ENCODE data around the gene TTLL3. TPM values are rescaled to one million over a fixed set of nuclear protein-coding genes. Genes with fewer than 3 reads are reported as not detected.

The TTLL3 gene
- polyA plus RNA-seq, 1 donor from 2014 or later = 47.6 TPM

GRCh38 chr3:9761919-9762318, 48.1 kb upstream of the TTLL3 start:
- no peaks in the 10 kb centered on the region for H3K9me3 ChIP-seq (ENCODE audit: low read length)
- TF ChIP-seq TAF1 (IDR thresholded peaks at IDR 0.05; ENCODE audit: low read depth) (no peak), POLR2AphosphoS5 (IDR thresholded peaks at IDR 0.05) (no peak), REST (IDR thresholded peaks at IDR 0.05; ENCODE audit: borderline replicate concordance) (no peak), EP300 (conservative IDR thresholded peaks at IDR 0.05; ENCODE audit: poor library complexity, severe bottlenecking) (no peak), MXI1 (conservative IDR thresholded peaks at IDR 0.05; ENCODE audit: poor library complexity, severe bottlenecking) (no peak), RAD21 (conservative IDR thresholded peaks at IDR 0.05) (no peak), SMC3 (conservative IDR thresholded peaks at IDR 0.05; ENCODE audit: poor library complexity) (no peak), EZH2 (IDR thresholded peaks at IDR 0.05; ENCODE audit: borderline replicate concordance, insufficient read depth, low read length, poor library complexity, severe bottlenecking) (no peak)
- TF ChIP-seq, protein P1, sequence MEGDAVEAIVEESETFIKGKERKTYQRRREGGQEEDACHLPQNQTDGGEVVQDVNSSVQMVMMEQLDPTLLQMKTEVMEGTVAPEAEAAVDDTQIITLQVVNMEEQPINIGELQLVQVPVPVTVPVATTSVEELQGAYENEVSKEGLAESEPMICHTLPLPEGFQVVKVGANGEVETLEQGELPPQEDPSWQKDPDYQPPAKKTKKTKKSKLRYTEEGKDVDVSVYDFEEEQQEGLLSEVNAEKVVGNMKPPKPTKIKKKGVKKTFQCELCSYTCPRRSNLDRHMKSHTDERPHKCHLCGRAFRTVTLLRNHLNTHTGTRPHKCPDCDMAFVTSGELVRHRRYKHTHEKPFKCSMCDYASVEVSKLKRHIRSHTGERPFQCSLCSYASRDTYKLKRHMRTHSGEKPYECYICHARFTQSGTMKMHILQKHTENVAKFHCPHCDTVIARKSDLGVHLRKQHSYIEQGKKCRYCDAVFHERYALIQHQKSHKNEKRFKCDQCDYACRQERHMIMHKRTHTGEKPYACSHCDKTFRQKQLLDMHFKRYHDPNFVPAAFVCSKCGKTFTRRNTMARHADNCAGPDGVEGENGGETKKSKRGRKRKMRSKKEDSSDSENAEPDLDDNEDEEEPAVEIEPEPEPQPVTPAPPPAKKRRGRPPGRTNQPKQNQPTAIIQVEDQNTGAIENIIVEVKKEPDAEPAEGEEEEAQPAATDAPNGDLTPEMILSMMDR (IDR thresholded peaks at IDR 0.05; ENCODE audit: poor library complexity, severe bottlenecking) = no peak
- H2AFZ ChIP-seq (ENCODE audit: low read depth, low read length) = no peak overlapping the region
- no peak overlapping the region for H3K9ac ChIP-seq (ENCODE audit: low read length)
- H3K79me2 ChIP-seq (replicated peaks; ENCODE audit: insufficient read depth, low read length) = no peaks in the 10 kb centered on the region
- H3K4me2 ChIP-seq (ENCODE audit: low read length) = no peak overlapping the region
- no peaks in the 10 kb centered on the region for H3F3A ChIP-seq (ENCODE audit: insufficient read depth, low read length, poor library complexity, severe bottlenecking)
- H4K20me1 ChIP-seq (ENCODE audit: insufficient read depth) = no peaks in the 10 kb centered on the region
- no peak overlapping the region for H3K4me3 ChIP-seq (ENCODE audit: low read length)
- no peaks in the 10 kb centered on the region for H3K27me3 ChIP-seq (ENCODE audit: insufficient read depth, low read depth, low read length)
- no peaks in the 10 kb centered on the region for H3K9me2 ChIP-seq (ENCODE audit: insufficient read depth, low read length)
- H3K36me3 ChIP-seq (ENCODE audit: insufficient read depth, low read length) = no peaks in the 10 kb centered on the region
- no peak overlapping the region for H3K27ac ChIP-seq (ENCODE audit: low read length)

DNA sequence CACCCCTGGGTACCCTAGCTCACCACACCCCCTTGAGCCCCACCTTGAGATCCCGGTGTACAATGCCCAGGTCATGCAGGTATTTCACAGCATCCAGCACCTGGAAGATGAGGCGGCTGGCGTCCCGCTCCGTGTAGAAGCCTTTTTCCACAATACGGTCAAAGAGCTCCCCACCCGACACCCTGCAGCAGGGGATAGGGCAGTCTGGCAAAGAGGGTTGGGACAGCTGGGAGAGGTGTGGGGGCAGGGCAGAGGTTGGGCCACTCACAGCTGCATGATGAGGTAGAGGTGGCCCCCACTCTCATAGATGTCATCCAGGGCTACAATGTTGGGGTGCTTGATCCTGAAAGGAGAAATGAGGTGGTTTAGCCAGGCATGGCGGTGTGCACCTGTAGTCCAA, 47.2 kb upstream of the TTLL3 start:
- no peak overlapping the region for H3K4me2 ChIP-seq (ENCODE audit: low read length)
- no peaks in the 10 kb centered on the region for H3K9me2 ChIP-seq (ENCODE audit: insufficient read depth, low read length)
- no peak overlapping the region for H2AFZ ChIP-seq (ENCODE audit: low read depth, low read length)
- no peak overlapping the region for H3K4me3 ChIP-seq (ENCODE audit: low read length)
- TF ChIP-seq EZH2 (IDR thresholded peaks at IDR 0.05; ENCODE audit: borderline replicate concordance, insufficient read depth, low read length, poor library complexity, severe bottlenecking) = no peak
- TF ChIP-seq REST (IDR thresholded peaks at IDR 0.05; ENCODE audit: borderline replicate concordance) = no peak
- TF ChIP-seq POLR2AphosphoS5 (IDR thresholded peaks at IDR 0.05) = no peak
- TF ChIP-seq SMC3 (conservative IDR thresholded peaks at IDR 0.05; ENCODE audit: poor library complexity) = no peak
- TF ChIP-seq TAF1 (IDR thresholded peaks at IDR 0.05; ENCODE audit: low read depth) = no peak
- TF ChIP-seq, protein P1 (IDR thresholded peaks at IDR 0.05; ENCODE audit: poor library complexity, severe bottlenecking) = no peak
- no peak for TF ChIP-seq MXI1 (conservative IDR thresholded peaks at IDR 0.05; ENCODE audit: poor library complexity, severe bottlenecking)
- TF ChIP-seq EP300 (conservative IDR thresholded peaks at IDR 0.05; ENCODE audit: poor library complexity, severe bottlenecking) = no peak
- no peak for TF ChIP-seq RAD21 (conservative IDR thresholded peaks at IDR 0.05)
- H3K27ac ChIP-seq (ENCODE audit: low read length) = no peak overlapping the region
- H3K79me2 ChIP-seq (replicated peaks; ENCODE audit: insufficient read depth, low read length) = no peaks in the 10 kb centered on the region
- no peak overlapping the region for H3K9ac ChIP-seq (ENCODE audit: low read length)
- H3F3A ChIP-seq (ENCODE audit: insufficient read depth, low read length, poor library complexity, severe bottlenecking) = no peaks in the 10 kb centered on the region
- no peaks in the 10 kb centered on the region for H4K20me1 ChIP-seq (ENCODE audit: insufficient read depth)
- no peaks in the 10 kb centered on the region for H3K36me3 ChIP-seq (ENCODE audit: insufficient read depth, low read length)
- H3K9me3 ChIP-seq (ENCODE audit: low read length) = no peaks in the 10 kb centered on the region
- H3K27me3 ChIP-seq (ENCODE audit: insufficient read depth, low read depth, low read length) = no peaks in the 10 kb centered on the region
